Measurements from ENCODE around the gene CHRDL1. TPM values are rescaled to one million over a fixed set of nuclear protein-coding genes. Genes with fewer than 3 reads are reported as not detected.

Gene CHRDL1
- total RNA-seq, 1 donor from 2014 or later = 0.28 TPM

DNA sequence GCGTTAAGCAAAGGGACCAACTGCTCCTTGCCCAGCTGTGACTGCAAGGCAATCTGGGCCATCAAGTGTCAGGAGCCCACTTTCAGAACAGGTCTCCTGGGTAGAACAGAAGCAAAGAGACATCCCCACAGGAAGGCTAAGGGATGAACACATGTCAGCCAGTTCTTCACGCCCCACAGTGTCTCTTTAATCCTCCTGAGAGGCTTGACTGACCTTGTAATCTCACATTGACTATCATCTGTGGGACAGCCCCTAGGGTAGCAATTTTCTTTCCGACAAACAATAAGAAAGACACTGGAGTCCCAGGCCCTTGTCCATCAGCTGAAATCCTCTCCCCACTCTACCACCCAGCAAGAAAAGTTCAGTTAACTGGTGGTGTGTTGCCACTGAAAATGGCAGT is 1.0 kb downstream of the CHRDL1 start:
- Mint-ChIP-seq H3K27me3 (ENCODE audit: unreplicated experiment) (no peaks in the 10 kb centered on the region), H3K4me1 (ENCODE audit: unreplicated experiment) (no peaks in the 10 kb centered on the region), H3K36me3 (ENCODE audit: low read depth, unreplicated experiment) (no peaks in the 10 kb centered on the region), H3K4me3 (ENCODE audit: unreplicated experiment) (no peak overlapping the region), H3K27ac (ENCODE audit: unreplicated experiment) (no peak overlapping the region), H3K9me3 (ENCODE audit: unreplicated experiment) (no peaks in the 10 kb centered on the region)
- no peak for DNase-seq (ENCODE audit: low spot score)
- TF ChIP-seq, protein P1, sequence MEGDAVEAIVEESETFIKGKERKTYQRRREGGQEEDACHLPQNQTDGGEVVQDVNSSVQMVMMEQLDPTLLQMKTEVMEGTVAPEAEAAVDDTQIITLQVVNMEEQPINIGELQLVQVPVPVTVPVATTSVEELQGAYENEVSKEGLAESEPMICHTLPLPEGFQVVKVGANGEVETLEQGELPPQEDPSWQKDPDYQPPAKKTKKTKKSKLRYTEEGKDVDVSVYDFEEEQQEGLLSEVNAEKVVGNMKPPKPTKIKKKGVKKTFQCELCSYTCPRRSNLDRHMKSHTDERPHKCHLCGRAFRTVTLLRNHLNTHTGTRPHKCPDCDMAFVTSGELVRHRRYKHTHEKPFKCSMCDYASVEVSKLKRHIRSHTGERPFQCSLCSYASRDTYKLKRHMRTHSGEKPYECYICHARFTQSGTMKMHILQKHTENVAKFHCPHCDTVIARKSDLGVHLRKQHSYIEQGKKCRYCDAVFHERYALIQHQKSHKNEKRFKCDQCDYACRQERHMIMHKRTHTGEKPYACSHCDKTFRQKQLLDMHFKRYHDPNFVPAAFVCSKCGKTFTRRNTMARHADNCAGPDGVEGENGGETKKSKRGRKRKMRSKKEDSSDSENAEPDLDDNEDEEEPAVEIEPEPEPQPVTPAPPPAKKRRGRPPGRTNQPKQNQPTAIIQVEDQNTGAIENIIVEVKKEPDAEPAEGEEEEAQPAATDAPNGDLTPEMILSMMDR (IDR thresholded peaks at IDR 0.05; ENCODE audit: unreplicated experiment) = no peak

DNA sequence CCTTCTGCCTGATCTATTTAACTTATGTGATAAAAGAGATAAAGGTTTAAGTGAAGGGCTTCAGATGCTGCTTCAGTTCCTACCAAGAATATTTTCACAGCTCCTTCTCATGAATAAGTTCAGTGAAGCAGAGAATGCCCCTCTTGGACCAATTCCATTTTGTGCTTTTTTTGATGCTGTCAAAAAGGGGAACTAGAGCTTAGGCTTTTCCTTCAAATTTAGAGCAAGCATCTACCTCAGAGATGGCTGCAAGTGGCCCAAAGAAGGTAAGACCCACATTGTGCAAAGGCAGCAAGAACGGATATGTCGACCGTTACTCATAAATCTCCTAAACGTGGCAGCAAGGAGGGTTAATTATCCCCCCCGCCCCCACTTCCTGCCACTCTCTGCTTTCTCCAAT is 4.5 kb downstream of the CHRDL1 start:
- Mint-ChIP-seq H3K36me3 (ENCODE audit: low read depth, unreplicated experiment) (no peaks in the 10 kb centered on the region), H3K4me1 (ENCODE audit: unreplicated experiment) (no peaks in the 10 kb centered on the region), H3K27ac (ENCODE audit: unreplicated experiment) (no peak overlapping the region), H3K27me3 (ENCODE audit: unreplicated experiment) (no peaks in the 10 kb centered on the region), H3K9me3 (ENCODE audit: unreplicated experiment) (no peaks in the 10 kb centered on the region), H3K4me3 (ENCODE audit: unreplicated experiment) (no peak overlapping the region)
- TF ChIP-seq, protein P1 (IDR thresholded peaks at IDR 0.05; ENCODE audit: unreplicated experiment) = no peak
- DNase-seq (ENCODE audit: low spot score) = no peak

DNA sequence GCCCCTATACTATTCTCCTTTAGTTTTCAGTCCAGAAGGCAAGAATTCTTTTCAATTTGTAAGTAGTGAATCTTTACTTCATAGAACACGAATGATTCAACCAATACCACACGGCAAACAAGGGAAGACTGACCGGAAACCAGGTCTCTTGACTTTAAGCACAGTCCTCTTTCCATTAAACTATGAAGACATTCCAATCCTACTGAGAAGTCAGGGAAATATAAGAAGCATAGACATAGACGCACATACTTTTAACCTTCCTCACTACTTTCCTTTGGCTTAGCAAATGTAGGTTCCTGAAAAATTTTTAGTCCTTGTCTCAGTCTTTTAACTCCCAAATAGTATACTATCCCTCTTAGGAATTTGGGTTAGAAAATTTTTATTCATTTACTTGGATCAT is 9.1 kb downstream of the CHRDL1 start:
- no peaks in the 10 kb centered on the region for H3K27me3 Mint-ChIP-seq (ENCODE audit: unreplicated experiment)
- DNase-seq (ENCODE audit: low spot score) = no peak
- no peaks in the 10 kb centered on the region for H3K9me3 Mint-ChIP-seq (ENCODE audit: unreplicated experiment)
- H3K36me3 Mint-ChIP-seq (ENCODE audit: low read depth, unreplicated experiment) = no peaks in the 10 kb centered on the region
- TF ChIP-seq, protein P1 (IDR thresholded peaks at IDR 0.05; ENCODE audit: unreplicated experiment) = no peak
- H3K4me3 Mint-ChIP-seq (ENCODE audit: unreplicated experiment) = no peak overlapping the region
- no peaks in the 10 kb centered on the region for H3K4me1 Mint-ChIP-seq (ENCODE audit: unreplicated experiment)
- no peak overlapping the region for H3K27ac Mint-ChIP-seq (ENCODE audit: unreplicated experiment)

GRCh38 chrX:110759785-110760184 is 35.8 kb downstream of the CHRDL1 start:
- Mint-ChIP-seq H3K27me3 (ENCODE audit: unreplicated experiment) (no peaks in the 10 kb centered on the region), H3K4me1 (ENCODE audit: unreplicated experiment) (no peaks in the 10 kb centered on the region), H3K4me3 (ENCODE audit: unreplicated experiment) (no peak overlapping the region), H3K9me3 (ENCODE audit: unreplicated experiment) (no peaks in the 10 kb centered on the region), H3K27ac (ENCODE audit: unreplicated experiment) (no peak overlapping the region), H3K36me3 (ENCODE audit: low read depth, unreplicated experiment) (no peaks in the 10 kb centered on the region)
- TF ChIP-seq, protein P1 (IDR thresholded peaks at IDR 0.05; ENCODE audit: unreplicated experiment) = no peak
- no peak for DNase-seq (ENCODE audit: low spot score)

- H3K4me1 Mint-ChIP-seq (ENCODE audit: unreplicated experiment) = no peaks in the 10 kb centered on the region
- no peak overlapping the region for H3K27ac Mint-ChIP-seq (ENCODE audit: unreplicated experiment)
- H3K36me3 Mint-ChIP-seq (ENCODE audit: low read depth, unreplicated experiment) = no peaks in the 10 kb centered on the region
- DNase-seq (ENCODE audit: low spot score) = no peak
- no peaks in the 10 kb centered on the region for H3K9me3 Mint-ChIP-seq (ENCODE audit: unreplicated experiment)
- H3K4me3 Mint-ChIP-seq (ENCODE audit: unreplicated experiment) = no peak overlapping the region
- TF ChIP-seq, protein P1 (IDR thresholded peaks at IDR 0.05; ENCODE audit: unreplicated experiment) = no peak
- H3K27me3 Mint-ChIP-seq (ENCODE audit: unreplicated experiment) = no peaks in the 10 kb centered on the region
Observed at GRCh38 chrX:110758781-110759422, 36.7 kb downstream of the CHRDL1 start.

Data from endothelial cell (in vitro differentiated cells).